Measurements from ENCODE around the gene KIF17. TPM values are rescaled to one million over a fixed set of nuclear protein-coding genes. Genes with fewer than 3 reads are reported as not detected.

The KIF17 gene
- total RNA-seq, 1 donor from 2014 or later: 2.2 TPM

DNA sequence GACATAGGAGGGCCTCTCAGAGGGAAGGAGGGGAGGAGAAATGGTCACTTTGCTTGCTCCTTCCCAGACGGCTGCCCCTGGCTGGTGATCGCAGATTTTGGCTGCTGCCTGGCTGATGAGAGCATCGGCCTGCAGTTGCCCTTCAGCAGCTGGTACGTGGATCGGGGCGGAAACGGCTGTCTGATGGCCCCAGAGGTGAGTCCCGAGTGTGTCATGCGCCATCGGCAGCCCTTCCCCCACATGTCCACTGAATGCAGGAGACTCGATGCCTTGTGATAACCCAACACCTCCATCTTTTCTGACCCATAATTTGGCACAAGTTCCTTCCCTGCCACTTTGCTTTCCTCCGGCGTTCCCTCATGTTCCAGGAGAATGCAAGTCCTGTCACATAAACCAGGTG is 69.4 kb downstream of the KIF17 start:
- Histone ChIP-seq H4K20me1 (ENCODE audit: insufficient read depth, low read length) (peaks cover 7% of the 10 kb centered on the region), H3K4me1 (ENCODE audit: insufficient read depth, low read length) (no peaks in the 10 kb centered on the region), H3K36me3 (ENCODE audit: insufficient read depth, low read length) (peaks cover 38% of the 10 kb centered on the region), H3K9me3 (ENCODE audit: insufficient read depth, low read depth, low read length) (no peaks in the 10 kb centered on the region), H3K4me3 (ENCODE audit: insufficient read depth, low read depth, low read length) (no peak overlapping the region), H3K27me3 (ENCODE audit: insufficient read depth, low read length) (no peaks in the 10 kb centered on the region), H2AFZ (ENCODE audit: low read depth, low read length) (no peak overlapping the region), H3K9ac (ENCODE audit: low read length) (no peak overlapping the region), H3K79me2 (ENCODE audit: insufficient read depth, low read length) (no peaks in the 10 kb centered on the region), H3K4me2 (ENCODE audit: low read length) (no peak overlapping the region), H3K27ac (ENCODE audit: low read depth, low read length) (no peak overlapping the region)
- Mint-ChIP-seq H3K27ac (ENCODE audit: unreplicated experiment) (no peak overlapping the region), H3K27me3 (ENCODE audit: low read depth, unreplicated experiment) (no peaks in the 10 kb centered on the region), H3K4me3 (ENCODE audit: unreplicated experiment) (no peak overlapping the region), H3K9me3 (ENCODE audit: unreplicated experiment) (no peaks in the 10 kb centered on the region), H3K4me1 (ENCODE audit: low read depth, unreplicated experiment) (no peaks in the 10 kb centered on the region), H3K36me3 (ENCODE audit: low read depth, unreplicated experiment) (peaks cover 24% of the 10 kb centered on the region)
- no peak for DNase-seq (ENCODE audit: low read depth)
- FAIRE-seq: no peak
- TF ChIP-seq EZH2 (IDR thresholded peaks at IDR 0.05; ENCODE audit: insufficient read depth, low read length) (no peak), CTCF (IDR thresholded peaks at IDR 0.05; ENCODE audit: insufficient read depth, low read depth, low read length) (no peak)

GRCh38 chr1:20645414-20645813 is 72.4 kb downstream of the KIF17 start:
- H3K4me2 ChIP-seq (ENCODE audit: low read length): no peak overlapping the region
- peaks cover 14% of the 10 kb centered on the region for H3K36me3 ChIP-seq (ENCODE audit: insufficient read depth, low read length)
- Mint-ChIP-seq H3K4me3 (ENCODE audit: unreplicated experiment) (no peak overlapping the region), H3K36me3 (ENCODE audit: low read depth, unreplicated experiment) (peaks cover 14% of the 10 kb centered on the region), H3K9me3 (ENCODE audit: unreplicated experiment) (no peaks in the 10 kb centered on the region), H3K4me1 (ENCODE audit: low read depth, unreplicated experiment) (no peaks in the 10 kb centered on the region), H3K27me3 (ENCODE audit: low read depth, unreplicated experiment) (no peaks in the 10 kb centered on the region), H3K27ac (ENCODE audit: unreplicated experiment) (no peak overlapping the region)
- TF ChIP-seq EZH2 (IDR thresholded peaks at IDR 0.05; ENCODE audit: insufficient read depth, low read length) (no peak), CTCF (IDR thresholded peaks at IDR 0.05; ENCODE audit: insufficient read depth, low read depth, low read length) (no peak)
- DNase-seq (ENCODE audit: low read depth) (no peak), FAIRE-seq (no peak)
- H4K20me1 ChIP-seq (ENCODE audit: insufficient read depth, low read length): peaks cover 4% of the 10 kb centered on the region
- H3K9ac ChIP-seq (ENCODE audit: low read length): no peak overlapping the region
- no peak overlapping the region for H3K27ac ChIP-seq (ENCODE audit: low read depth, low read length)
- no peaks in the 10 kb centered on the region for H3K27me3 ChIP-seq (ENCODE audit: insufficient read depth, low read length)
- H3K4me3 ChIP-seq (ENCODE audit: insufficient read depth, low read depth, low read length): no peak overlapping the region
- no peaks in the 10 kb centered on the region for H3K4me1 ChIP-seq (ENCODE audit: insufficient read depth, low read length)
- no peaks in the 10 kb centered on the region for H3K79me2 ChIP-seq (ENCODE audit: insufficient read depth, low read length)
- H2AFZ ChIP-seq (ENCODE audit: low read depth, low read length): no peak overlapping the region
- no peaks in the 10 kb centered on the region for H3K9me3 ChIP-seq (ENCODE audit: insufficient read depth, low read depth, low read length)

DNA sequence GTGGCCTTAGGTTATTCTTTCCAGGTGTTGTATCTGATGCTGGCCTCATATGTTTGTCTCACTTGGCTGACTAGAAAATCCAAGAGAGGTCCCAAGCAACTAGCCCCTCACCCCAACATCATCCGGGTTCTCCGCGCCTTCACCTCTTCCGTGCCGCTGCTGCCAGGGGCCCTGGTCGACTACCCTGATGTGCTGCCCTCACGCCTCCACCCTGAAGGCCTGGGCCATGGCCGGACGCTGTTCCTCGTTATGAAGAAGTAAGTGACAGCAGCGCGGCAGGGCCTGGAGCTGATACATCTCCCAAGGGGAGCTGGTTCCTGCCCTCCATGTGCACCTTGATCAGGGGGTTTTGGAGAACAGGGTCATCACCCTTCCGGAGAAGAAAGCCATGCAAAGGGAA is 73.4 kb downstream of the KIF17 start:
- no peak overlapping the region for H3K4me3 ChIP-seq (ENCODE audit: insufficient read depth, low read depth, low read length)
- H3K9ac ChIP-seq (ENCODE audit: low read length): no peak overlapping the region
- Mint-ChIP-seq H3K36me3 (ENCODE audit: low read depth, unreplicated experiment) (peaks cover 12% of the 10 kb centered on the region), H3K27ac (ENCODE audit: unreplicated experiment) (no peak overlapping the region), H3K9me3 (ENCODE audit: unreplicated experiment) (no peaks in the 10 kb centered on the region), H3K4me3 (ENCODE audit: unreplicated experiment) (no peak overlapping the region), H3K4me1 (ENCODE audit: low read depth, unreplicated experiment) (no peaks in the 10 kb centered on the region), H3K27me3 (ENCODE audit: low read depth, unreplicated experiment) (no peaks in the 10 kb centered on the region)
- H3K9me3 ChIP-seq (ENCODE audit: insufficient read depth, low read depth, low read length): no peaks in the 10 kb centered on the region
- no peak for FAIRE-seq
- TF ChIP-seq EZH2 (IDR thresholded peaks at IDR 0.05; ENCODE audit: insufficient read depth, low read length): no peak
- TF ChIP-seq CTCF (IDR thresholded peaks at IDR 0.05; ENCODE audit: insufficient read depth, low read depth, low read length): no peak
- H3K79me2 ChIP-seq (ENCODE audit: insufficient read depth, low read length): no peaks in the 10 kb centered on the region
- H3K4me1 ChIP-seq (ENCODE audit: insufficient read depth, low read length): no peaks in the 10 kb centered on the region
- DNase-seq (ENCODE audit: low read depth): no peak
- no peak overlapping the region for H3K27ac ChIP-seq (ENCODE audit: low read depth, low read length)
- H3K4me2 ChIP-seq (ENCODE audit: low read length): no peak overlapping the region
- peaks cover 4% of the 10 kb centered on the region for H4K20me1 ChIP-seq (ENCODE audit: insufficient read depth, low read length)
- H2AFZ ChIP-seq (ENCODE audit: low read depth, low read length): no peak overlapping the region
- H3K27me3 ChIP-seq (ENCODE audit: insufficient read depth, low read length): no peaks in the 10 kb centered on the region
- H3K36me3 ChIP-seq (ENCODE audit: insufficient read depth, low read length): peaks cover 8% of the 10 kb centered on the region
